Neuronal stem cell (in vitro differentiated cells): ENCODE results near the gene UGT1A6.
"Not testable (repeated sequence)": the region's sequence is repeated elsewhere in the genome, so short reads cannot be mapped to it uniquely, and the experiment has no call there.

Experiments used
- DNase-seq: peaks from one replicate; pipeline ENCODE4 v3.0.0-alpha.2; 2013; ENCODE audit warnings: low spot score
- H2AFZ ChIP-seq: one replicate; pipeline ENCODE4 v1.6.1; 2013; ENCODE audit warnings: mild to moderate bottlenecking, low read length, inconsistent platforms
- H2AK5ac ChIP-seq: 2 replicates; pipeline ENCODE4 v1.6.1; 2013; ENCODE audit warnings: low read depth, mild to moderate bottlenecking, inconsistent platforms, low read length, moderate library complexity, mixed read lengths
- H2BK120ac ChIP-seq: 2 replicates; pipeline ENCODE4 v1.6.1; 2013; ENCODE audit warnings: low read depth, mild to moderate bottlenecking, inconsistent platforms, low read length, moderate library complexity, mixed read lengths
- H2BK12ac ChIP-seq: one replicate; pipeline ENCODE4 v1.6.1; 2013; ENCODE audit warnings: low read length, inconsistent platforms
- H2BK15ac ChIP-seq: 2 replicates; pipeline ENCODE4 v1.6.1; 2013; ENCODE audit warnings: mild to moderate bottlenecking, low read length, inconsistent platforms, mixed read lengths
- H2BK5ac ChIP-seq: one replicate; pipeline ENCODE4 v1.6.1; 2013; ENCODE audit warnings: inconsistent platforms, mild to moderate bottlenecking, low read length, moderate library complexity
- H3K14ac ChIP-seq: one replicate; pipeline ENCODE4 v1.6.1; 2013; ENCODE audit warnings: low read length, inconsistent platforms
- H3K18ac ChIP-seq: 2 replicates; pipeline ENCODE4 v1.6.1; 2013; ENCODE audit warnings: low read length, inconsistent platforms
- H3K23ac ChIP-seq: 2 replicates; pipeline ENCODE4 v1.6.1; 2013; ENCODE audit warnings: low read depth, mild to moderate bottlenecking, mixed read lengths, low read length, inconsistent platforms; ENCODE audit not compliant: poor library complexity
- H3K27ac ChIP-seq: replicated peaks from 3 replicates; pipeline ENCODE4 v1.5.1; 2013; ENCODE audit warnings: low read length, inconsistent platforms
- H3K27me3 ChIP-seq, 3 experiments: 2 replicates each; pipeline ENCODE4 v1.6.1; 2013; ENCODE audit warnings: low read length in 3 of 3, mild to moderate bottlenecking in 2 of 3, inconsistent platforms in 1 of 3, low read depth in 1 of 3, mixed read lengths in 1 of 3, moderate library complexity in 1 of 3; ENCODE audit not compliant: control insufficient read depth in 3 of 3, insufficient read depth in 3 of 3
- H3K36me3 ChIP-seq, 2 donors: replicated peaks in 1 of 2; 2 replicates each; pipeline ENCODE4 v1.6.1; 2013; ENCODE audit warnings: low read length in 2 of 2; ENCODE audit not compliant: control insufficient read depth in 2 of 2, insufficient read depth in 2 of 2
- H3K4ac ChIP-seq: 2 replicates; pipeline ENCODE4 v1.6.1; 2013; ENCODE audit warnings: inconsistent platforms, mild to moderate bottlenecking, low read length, moderate library complexity
- H3K4me1 ChIP-seq, 2 donors: 1 replicate in 1 of 2; 2 replicates in 1 of 2; pipeline ENCODE4 v1.6.1; 2013; ENCODE audit warnings: low read length in 2 of 2, low read depth in 1 of 2; ENCODE audit not compliant: control insufficient read depth in 2 of 2, insufficient read depth in 1 of 2
- H3K4me2 ChIP-seq: one replicate; pipeline ENCODE4 v1.6.1; 2013; ENCODE audit warnings: mild to moderate bottlenecking, low read length, inconsistent platforms; ENCODE audit not compliant: insufficient read depth, poor library complexity, severe bottlenecking
- H3K4me3 ChIP-seq, 2 donors: 2 replicates each; pipeline ENCODE4 v1.5.1; 2013; ENCODE audit warnings: low read length in 2 of 2, mild to moderate bottlenecking in 2 of 2, inconsistent platforms in 1 of 2, moderate library complexity in 1 of 2
- H3K79me1 ChIP-seq: one replicate; pipeline ENCODE4 v1.6.1; 2013; ENCODE audit warnings: low read depth, mild to moderate bottlenecking, inconsistent platforms, low read length, moderate library complexity
- H3K9ac ChIP-seq: one replicate; pipeline ENCODE4 v1.6.1; 2013; ENCODE audit warnings: mild to moderate bottlenecking, low read depth, low read length, inconsistent platforms; ENCODE audit not compliant: poor library complexity
- H3K9me3 ChIP-seq, 2 donors: replicated peaks in 1 of 2; 2 replicates each; pipeline versions ENCODE3 to v1.6.1; 2013; ENCODE audit warnings: low read length in 2 of 2, mild to moderate bottlenecking in 2 of 2, inconsistent platforms in 1 of 2, low read depth in 1 of 2, mixed read lengths in 1 of 2, moderate library complexity in 1 of 2; ENCODE audit not compliant: control insufficient read depth in 2 of 2, insufficient read depth in 1 of 2
- H4K8ac ChIP-seq: one replicate; pipeline ENCODE4 v1.6.1; 2013; ENCODE audit warnings: low read depth, mild to moderate bottlenecking, inconsistent platforms, low read length, moderate library complexity
- H4K91ac ChIP-seq: one replicate; pipeline ENCODE4 v1.6.1; 2013; ENCODE audit warnings: low read length, low read depth, mild to moderate bottlenecking, inconsistent platforms; ENCODE audit not compliant: poor library complexity
- WGBS, 2 donors: extraction: QIAGEN DNeasy Blood & Tissue Kit; methylation state at CpG; one replicate each; pipeline ENCODE4 v1.1.7; 2013; ENCODE audit warnings: missing lambda C conversion rate in 2 of 2, mixed read lengths in 1 of 2; ENCODE audit not compliant: insufficient read length in 2 of 2, insufficient replicate concordance in 1 of 2; ENCODE audit errors: extremely low coverage in 2 of 2; 5-methylcytosine and 5-hydroxymethylcytosine counted together

Gene UGT1A6

DNA sequence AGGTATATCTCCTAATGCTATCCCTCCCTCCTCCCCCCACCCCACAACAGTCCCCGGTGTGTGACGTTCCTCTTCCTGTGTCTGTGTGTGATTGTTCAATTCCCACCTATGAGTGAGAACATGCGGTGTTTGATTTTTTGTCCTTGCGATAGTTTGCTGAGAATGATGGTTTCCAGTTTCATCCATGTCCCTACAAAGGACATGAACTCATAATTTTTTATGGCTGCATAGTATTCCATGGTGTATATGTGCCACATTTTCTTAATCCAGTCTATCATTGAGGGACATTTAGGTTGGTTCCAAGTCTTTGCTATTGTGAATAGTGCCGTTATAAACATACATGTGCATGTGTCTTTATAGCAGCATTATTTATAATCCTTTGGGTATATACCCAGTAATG lies 8.2 kb downstream of the UGT1A6 start:
- H2BK120ac ChIP-seq, H3K4me3 ChIP-seq, H3K27ac ChIP-seq, H2BK12ac ChIP-seq, H2BK15ac ChIP-seq, H3K23ac ChIP-seq, DNase-seq, H3K27me3 ChIP-seq, H3K79me1 ChIP-seq, H4K8ac ChIP-seq, H3K36me3 ChIP-seq, H3K9ac ChIP-seq, H3K18ac ChIP-seq, H2BK5ac ChIP-seq, H4K91ac ChIP-seq, H3K4ac ChIP-seq, H2AFZ ChIP-seq, H3K14ac ChIP-seq, H3K4me1 ChIP-seq, H3K9me3 ChIP-seq, H2AK5ac ChIP-seq, H3K4me2 ChIP-seq: not testable (repeated sequence)
- no CpG with 5 or more reads among the region's 5 CpGs for WGBS, 2 donors

DNA sequence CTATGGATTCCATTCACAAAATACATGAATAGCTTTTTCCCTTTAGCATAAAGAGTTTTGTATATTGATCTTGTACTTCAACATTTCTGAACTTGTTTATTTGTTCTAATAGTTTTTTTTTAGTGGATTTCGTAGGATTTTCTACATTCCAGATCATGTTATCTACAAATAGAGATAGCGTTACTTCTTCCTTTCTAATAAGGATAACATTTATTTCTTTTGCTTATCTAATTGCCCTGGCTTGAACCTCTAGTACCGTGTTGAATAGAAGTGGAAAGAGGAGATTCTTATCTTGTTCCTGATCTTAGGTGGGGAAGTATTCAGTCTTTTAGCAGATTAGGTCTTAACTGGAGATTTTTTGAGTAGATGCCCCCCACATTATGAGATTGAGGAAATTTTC lies 9.5 kb downstream of the UGT1A6 start:
- H3K4ac ChIP-seq = no peak overlapping the region
- WGBS, 2 donors = no CpG with 5 or more reads among the region's 3 CpGs
- H3K36me3 ChIP-seq = no peaks in the 10 kb centered on the region
- no peak overlapping the region for H4K91ac ChIP-seq
- H3K4me2 ChIP-seq = no peak overlapping the region
- H2AFZ ChIP-seq = no peak overlapping the region
- H3K9ac ChIP-seq = no peak overlapping the region
- H2BK120ac ChIP-seq = no peak overlapping the region
- H2BK15ac ChIP-seq = no peak overlapping the region
- H2BK12ac ChIP-seq = no peak overlapping the region
- no peak overlapping the region for H2BK5ac ChIP-seq
- H2AK5ac ChIP-seq = no peak overlapping the region
- H3K23ac ChIP-seq = no peak overlapping the region
- no peaks in the 10 kb centered on the region for H3K27me3 ChIP-seq
- H3K18ac ChIP-seq = no peak overlapping the region
- H3K4me3 ChIP-seq = no peak overlapping the region
- no peak overlapping the region for H3K27ac ChIP-seq
- H4K8ac ChIP-seq = no peak overlapping the region
- no peaks in the 10 kb centered on the region for H3K9me3 ChIP-seq
- no peak overlapping the region for H3K14ac ChIP-seq
- no peaks in the 10 kb centered on the region for H3K79me1 ChIP-seq
- peaks cover 9% of the 10 kb centered on the region in 2 donors for H3K4me1 ChIP-seq
- DNase-seq = no peak

DNA sequence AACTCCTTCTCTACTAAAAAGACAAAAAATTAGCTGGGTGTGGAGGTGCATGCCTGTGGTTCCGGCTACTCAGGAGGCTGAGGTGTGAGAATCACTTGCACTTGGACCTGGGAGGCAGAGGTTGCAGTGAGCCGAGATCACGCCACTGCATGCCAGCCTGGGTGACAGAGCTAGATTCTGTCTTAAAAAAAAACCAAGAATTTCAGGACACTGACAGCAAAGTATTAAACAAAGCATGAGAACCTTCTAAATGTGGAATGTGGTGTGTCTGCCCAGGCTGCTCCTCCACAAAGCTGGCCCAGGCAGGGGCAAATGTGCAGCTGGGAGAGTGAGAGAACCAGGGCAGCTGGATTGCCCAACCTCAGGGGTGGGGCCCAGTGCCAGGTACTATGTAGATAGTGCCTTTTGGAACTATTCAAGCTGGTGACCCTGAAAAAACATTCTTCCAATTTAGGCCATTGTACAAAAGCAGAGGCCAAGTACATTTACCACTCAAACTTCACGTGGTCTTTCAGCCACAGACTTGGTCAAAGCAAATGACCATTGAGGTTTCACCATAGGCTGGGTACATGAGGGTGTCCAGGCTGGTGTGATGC lies 13.3 kb downstream of the UGT1A6 start:
- no peak overlapping the region for H3K4me3 ChIP-seq
- H3K14ac ChIP-seq = no peak overlapping the region
- no peak overlapping the region for H2BK120ac ChIP-seq
- H3K36me3 ChIP-seq = no peaks in the 10 kb centered on the region
- no peaks in the 10 kb centered on the region for H3K4me1 ChIP-seq
- no peaks in the 10 kb centered on the region for H3K9me3 ChIP-seq
- DNase-seq = no peak
- H2AFZ ChIP-seq = no peak overlapping the region
- H2BK5ac ChIP-seq = no peak overlapping the region
- no peak overlapping the region for H3K4me2 ChIP-seq
- no CpG with 5 or more reads among the region's 4 CpGs for WGBS, 2 donors
- no peak overlapping the region for H2BK15ac ChIP-seq
- no peaks in the 10 kb centered on the region for H3K27me3 ChIP-seq
- no peak overlapping the region for H3K4ac ChIP-seq
- no peak overlapping the region for H3K23ac ChIP-seq
- no peak overlapping the region for H4K8ac ChIP-seq
- no peak overlapping the region for H4K91ac ChIP-seq
- H2AK5ac ChIP-seq = no peak overlapping the region
- H3K18ac ChIP-seq = no peak overlapping the region
- no peak overlapping the region for H3K9ac ChIP-seq
- H3K79me1 ChIP-seq = no peaks in the 10 kb centered on the region
- no peak overlapping the region for H3K27ac ChIP-seq
- H2BK12ac ChIP-seq = no peak overlapping the region

DNA sequence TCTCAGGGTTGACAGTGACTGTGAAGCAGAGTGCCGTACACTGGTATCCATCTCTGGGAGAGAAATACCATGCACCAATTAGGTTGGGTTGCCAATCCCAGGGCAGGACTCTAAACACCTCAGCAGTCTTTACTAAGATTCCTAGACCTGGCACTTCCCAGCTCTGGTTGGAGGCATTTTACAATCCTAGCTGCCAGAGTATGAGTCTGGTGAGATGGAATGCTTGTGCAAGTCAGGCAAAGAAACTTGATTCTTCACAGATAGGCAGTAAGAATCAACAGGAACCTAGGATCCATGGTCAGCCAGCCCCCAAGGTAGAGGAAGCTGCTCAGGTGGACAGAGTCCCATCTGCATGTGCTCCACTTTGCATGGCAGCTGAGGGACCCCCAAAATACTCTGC lies 14.0 kb downstream of the UGT1A6 start:
- Histone ChIP-seq H2AK5ac (no peak overlapping the region), H3K23ac (no peak overlapping the region), H2BK12ac (no peak overlapping the region), H3K14ac (no peak overlapping the region), H3K9me3 (no peaks in the 10 kb centered on the region), H3K27me3 (no peaks in the 10 kb centered on the region), H3K4me1 (no peaks in the 10 kb centered on the region), H2AFZ (no peak overlapping the region), H2BK15ac (no peak overlapping the region), H2BK120ac (no peak overlapping the region), H2BK5ac (no peak overlapping the region), H3K4me3 (no peak overlapping the region), H4K8ac (no peak overlapping the region), H3K79me1 (no peaks in the 10 kb centered on the region), H3K27ac (no peak overlapping the region), H3K9ac (no peak overlapping the region), H3K36me3 (no peaks in the 10 kb centered on the region), H3K4ac (no peak overlapping the region), H4K91ac (no peak overlapping the region), H3K18ac (no peak overlapping the region), H3K4me2 (no peak overlapping the region)
- DNase-seq = no peak
- no CpG with 5 or more reads among the region's 1 CpG for WGBS, 2 donors
